Measurements from ENCODE around the gene RNF146.

- TF ChIP-seq POLR2AphosphoS5 (IDR thresholded peaks at IDR 0.05; ENCODE audit: low read depth) (peak; percentile 80), CTCF (conservative IDR thresholded peaks at IDR 0.05; ENCODE audit: low read depth in 2 of 2) (peak; percentile 72), EZH2 (IDR thresholded peaks at IDR 0.05; ENCODE audit: low read depth, unreplicated experiment) (no peak), CREB1 (CRISPR knock-in tag; IDR thresholded peaks at IDR 0.05; ENCODE audit: low read depth) (peak; percentile 52; the same call in 1 of the 2 replicates), ZNF331 (CRISPR knock-in tag; IDR thresholded peaks at IDR 0.05; ENCODE audit: low read depth) (no peak), NANOG (IDR thresholded peaks at IDR 0.05; ENCODE audit: borderline replicate concordance) (no peak), EZH2phosphoT487 (IDR thresholded peaks at IDR 0.05; ENCODE audit: unreplicated experiment) (no peak)
These were observed at the start of gene RNF146 for GRCh38 chr6:127266178-127266891.
